Chondrocyte (in vitro differentiated cells): Measurements from ENCODE around the gene SORBS1. TPM values are rescaled to one million over a fixed set of nuclear protein-coding genes. Genes with fewer than 3 reads are reported as not detected.

Experiments
- DNase-seq: peaks from one replicate; pipeline ENCODE4 v3.0.0; 2021; ENCODE audit warnings: mixed read lengths, low spot score
- H3K27ac Mint-ChIP-seq: one replicate; pipeline ENCODE4 v1.8.0; 2021; ENCODE audit warnings: mild to moderate bottlenecking, moderate library complexity, mixed read lengths; ENCODE audit not compliant: unreplicated experiment
- H3K27me3 Mint-ChIP-seq: 2 replicates; pipeline ENCODE4 v1.8.0; 2021; ENCODE audit warnings: low read depth, mixed read lengths
- H3K36me3 Mint-ChIP-seq: 2 replicates; pipeline ENCODE4 v1.8.0; 2021; ENCODE audit warnings: low read depth, mixed read lengths
- H3K4me1 Mint-ChIP-seq: 2 replicates; pipeline ENCODE4 v1.8.0; 2021; ENCODE audit warnings: low read depth, mild to moderate bottlenecking, mixed read lengths
- H3K4me3 Mint-ChIP-seq: one replicate; pipeline ENCODE4 v1.8.0; 2021; ENCODE audit warnings: mild to moderate bottlenecking, moderate library complexity, mixed read lengths; ENCODE audit not compliant: unreplicated experiment
- H3K9me3 Mint-ChIP-seq: 2 replicates; pipeline ENCODE4 v1.8.0; 2021; ENCODE audit warnings: low read depth, mixed read lengths
- CTCF ChIP-seq: fragments of 200-600 bp; sonication (generic); IDR thresholded peaks from 2 replicates; pipeline ENCODE4 v1.5.0; 2021; ENCODE audit warnings: antibody characterized with exemption, mild to moderate bottlenecking, moderate library complexity
- total RNA-seq: library from RNA; stranded (reverse); gene quantifications from 3 replicates; pipeline ENCODE4 v1.2.1, GENCODE V29; 2021

The SORBS1 gene
- total RNA-seq, 1 donor from 2014 or later, result 5.0 TPM

GRCh38 chr10:95566136-95566535 lies 5.0 kb upstream of the SORBS1 start:
- Mint-ChIP-seq H3K4me3 (no peak overlapping the region), H3K27ac (no peak overlapping the region)
- DNase-seq, result no peak

GRCh38 chr10:95565336-95565735 lies 4.2 kb upstream of the SORBS1 start:
- H3K4me1 Mint-ChIP-seq, result peaks cover 1% of the 10 kb centered on the region
- TF ChIP-seq CTCF, result no peak
- no peak overlapping the region for H3K27ac Mint-ChIP-seq
- no peaks in the 10 kb centered on the region for H3K9me3 Mint-ChIP-seq
- no peak for DNase-seq
- no peaks in the 10 kb centered on the region for H3K36me3 Mint-ChIP-seq
- peaks cover 4% of the 10 kb centered on the region for H3K27me3 Mint-ChIP-seq
- H3K4me3 Mint-ChIP-seq, result no peak overlapping the region

More at GRCh38 chr10:95566136-95566535, 5.0 kb upstream of the SORBS1 start:
- no peak for TF ChIP-seq CTCF
- no peaks in the 10 kb centered on the region for H3K9me3 Mint-ChIP-seq
- no peaks in the 10 kb centered on the region for H3K36me3 Mint-ChIP-seq
- H3K4me1 Mint-ChIP-seq, result no peaks in the 10 kb centered on the region
- H3K27me3 Mint-ChIP-seq, result peaks cover 4% of the 10 kb centered on the region

- peaks cover 8% of the 10 kb centered on the region for H3K4me1 Mint-ChIP-seq
- H3K9me3 Mint-ChIP-seq, result no peaks in the 10 kb centered on the region
- no peak for DNase-seq
- H3K4me3 Mint-ChIP-seq, result no peak overlapping the region
- peaks cover 9% of the 10 kb centered on the region for H3K27me3 Mint-ChIP-seq
- H3K27ac Mint-ChIP-seq, result no peak overlapping the region
- TF ChIP-seq CTCF, result no peak
- H3K36me3 Mint-ChIP-seq, result no peaks in the 10 kb centered on the region
Measured at GRCh38 chr10:95564291-95564690, 3.1 kb upstream of the SORBS1 start.

- Mint-ChIP-seq H3K4me1 (peaks cover 8% of the 10 kb centered on the region), H3K27ac (no peak overlapping the region)
Measured at GRCh38 chr10:95562341-95562965, 1.3 kb upstream of the SORBS1 start.

GRCh38 chr10:95561864-95562177 lies 650 bp upstream of the SORBS1 start:
- H3K27ac Mint-ChIP-seq, result no peak overlapping the region
- H3K36me3 Mint-ChIP-seq, result no peaks in the 10 kb centered on the region
- H3K4me1 Mint-ChIP-seq, result peaks cover 8% of the 10 kb centered on the region
- H3K27me3 Mint-ChIP-seq, result peaks cover 13% of the 10 kb centered on the region
- H3K9me3 Mint-ChIP-seq, result no peaks in the 10 kb centered on the region
- no peak for TF ChIP-seq CTCF
- DNase-seq, result no peak
- peak overlapping the region; percentile 87 for H3K4me3 Mint-ChIP-seq

More at GRCh38 chr10:95562341-95562965, 1.3 kb upstream of the SORBS1 start:
- H3K27me3 Mint-ChIP-seq, result peaks cover 13% of the 10 kb centered on the region
- no peak overlapping the region for H3K4me3 Mint-ChIP-seq
- no peak for DNase-seq
- H3K9me3 Mint-ChIP-seq, result no peaks in the 10 kb centered on the region
- TF ChIP-seq CTCF, result no peak
- no peaks in the 10 kb centered on the region for H3K36me3 Mint-ChIP-seq
